Activated naive CD4-positive, alpha-beta T cell treated with anti-CD3 and anti-CD28 coated beads, Interleukin-2, amount 10 ng/mL, durations not matched to agents 5 hours and 36 hours (primary cell): ENCODE results near the gene FAM177B. TPM values are rescaled to one million over a fixed set of nuclear protein-coding genes. Genes with fewer than 3 reads are reported as not detected.

Experiments
- total RNA-seq, 2 experiments: library from RNA; stranded (reverse); gene quantifications; one replicate each; pipeline ENCODE4 v1.2.3, GENCODE V29; 2021

The FAM177B gene
- total RNA-seq, result not detected

GRCh38 chr1:222736972-222737371 lies at the start of gene FAM177B:
Gene FAM177B, plus strand, starts transcription at chr1:222737202. Its CDS starts 9,344 bp downstream, at chr1:222746546.

GRCh38 chr1:222712253-222713090 lies 24.5 kb upstream of the FAM177B start, which contains the start of the genes AIDA and BROX:
Gene AIDA, minus strand, starts transcription at chr1:222712491. Its CDS starts 174 bp downstream, at chr1:222712317.
Gene BROX, plus strand, starts transcription at chr1:222712564. Its CDS starts 3,136 bp downstream, at chr1:222715700.

Other genes starting within 250 kb of the FAM177B start
- gene HHIPL2, start 189.1 kb upstream of the FAM177B start, total RNA-seq, result under 1 TPM in 1 of 2 experiments, not detected in 1; 0.25 TPM
- gene TAF1A, start 147.3 kb upstream of the FAM177B start, total RNA-seq, result 1 to 10 TPM; 8.5 TPM
- gene MIA3, start 119.1 kb upstream of the FAM177B start, total RNA-seq, result 10 to 100 TPM; 58.2 to 63.9 TPM
- 10 to 100 TPM; 67.7 to 70.4 TPM for gene AIDA, start 24.7 kb upstream of the FAM177B start, total RNA-seq
- gene BROX, start 24.6 kb upstream of the FAM177B start, total RNA-seq, result 10 to 100 TPM; 53.5 to 54.0 TPM
- 1 to 10 TPM; 1.4 to 1.8 TPM for gene DISP1, start 77.8 kb downstream of the FAM177B start, total RNA-seq